ENCODE measurements around the gene IRF5. TPM values are rescaled to one million over a fixed set of nuclear protein-coding genes. Genes with fewer than 3 reads are reported as not detected.

Gene IRF5
- total RNA-seq, 1 experiment from 2014 or later: not detected

GRCh38 chr7:128944487-128945236, 6.9 kb downstream of the IRF5 start:
- CTCF ChIA-PET: no interaction called here
- no peaks in the 10 kb centered on the region for H3K4me1 ChIP-seq (ENCODE audit: insufficient read depth, low read length, poor library complexity, severe bottlenecking)
- no TSS peak for BruUV-seq (replicated peaks)
- intact Hi-C loops (cut with micrococcal nuclease; ENCODE audit: unreplicated experiment): no loop called here
- H3K27ac ChIP-seq (ENCODE audit: low read depth, low read length, poor library complexity, severe bottlenecking): no peak overlapping the region
- DNase-seq (ENCODE audit: low spot score): no peak
- TF ChIP-seq EZH2 (IDR thresholded peaks at IDR 0.05; ENCODE audit: borderline replicate concordance, low read depth, low read length, poor library complexity, severe bottlenecking): no peak
- no peak for TF ChIP-seq CTCF (conservative IDR thresholded peaks at IDR 0.05; ENCODE audit: low read depth, low read length)
- no peaks in the 10 kb centered on the region for H3K36me3 ChIP-seq (ENCODE audit: insufficient read depth, low read length, poor library complexity, severe bottlenecking)
- H3K27me3 ChIP-seq (replicated peaks; ENCODE audit: insufficient read depth, low read depth, low read length, poor library complexity): peaks cover 1% of the 10 kb centered on the region
- POLR2A ChIA-PET (ENCODE audit: low non-redundant PET): no interaction called here
- H3K4me3 ChIP-seq (ENCODE audit: low read depth, low read length, poor library complexity, severe bottlenecking): no peak overlapping the region
- no peaks in the 10 kb centered on the region for H3K9me3 ChIP-seq (ENCODE audit: low read depth, low read length, poor library complexity, severe bottlenecking)

GRCh38 chr7:128945668-128946366, 8.1 kb downstream of the IRF5 start:
- intact Hi-C loops (cut with micrococcal nuclease; ENCODE audit: unreplicated experiment): no loop called here
- ChIA-PET POLR2A (ENCODE audit: low non-redundant PET) (no interaction called here), CTCF (no interaction called here)
- Histone ChIP-seq H3K36me3 (ENCODE audit: insufficient read depth, low read length, poor library complexity, severe bottlenecking) (no peaks in the 10 kb centered on the region), H3K4me1 (ENCODE audit: insufficient read depth, low read length, poor library complexity, severe bottlenecking) (no peaks in the 10 kb centered on the region), H3K4me3 (ENCODE audit: low read depth, low read length, poor library complexity, severe bottlenecking) (no peak overlapping the region), H3K27ac (ENCODE audit: low read depth, low read length, poor library complexity, severe bottlenecking) (no peak overlapping the region), H3K9me3 (ENCODE audit: low read depth, low read length, poor library complexity, severe bottlenecking) (no peaks in the 10 kb centered on the region), H3K27me3 (replicated peaks; ENCODE audit: insufficient read depth, low read depth, low read length, poor library complexity) (no peaks in the 10 kb centered on the region)
- BruUV-seq (replicated peaks): no TSS peak
- no peak for DNase-seq (ENCODE audit: low spot score)
- no peak for TF ChIP-seq EZH2 (IDR thresholded peaks at IDR 0.05; ENCODE audit: borderline replicate concordance, low read depth, low read length, poor library complexity, severe bottlenecking)
- TF ChIP-seq CTCF (conservative IDR thresholded peaks at IDR 0.05; ENCODE audit: low read depth, low read length): no peak

- TF ChIP-seq EZH2 (IDR thresholded peaks at IDR 0.05; ENCODE audit: borderline replicate concordance, low read depth, low read length, poor library complexity, severe bottlenecking) (no peak), CTCF (conservative IDR thresholded peaks at IDR 0.05; ENCODE audit: low read depth, low read length) (peak; percentile 45)
- no peak overlapping the region for H3K4me3 ChIP-seq (ENCODE audit: low read depth, low read length, poor library complexity, severe bottlenecking)
- ChIA-PET POLR2A (ENCODE audit: low non-redundant PET) (interaction anchor here (0.5 to 0.6 kb wide), 2 partner anchors 46 to 453 kb away, joined by 3 to 6 read pairs; no protein-coding TSS in a partner anchor), CTCF (interaction anchor here (0.5 kb wide), 1 partner anchor 155 kb away, joined by 3 read pairs; the partner anchor contains the start of gene CCDC136)
- BruUV-seq (replicated peaks): no TSS peak
- intact Hi-C loops (cut with micrococcal nuclease; ENCODE audit: unreplicated experiment): no loop called here
- H3K9me3 ChIP-seq (ENCODE audit: low read depth, low read length, poor library complexity, severe bottlenecking): no peaks in the 10 kb centered on the region
- no peaks in the 10 kb centered on the region for H3K4me1 ChIP-seq (ENCODE audit: insufficient read depth, low read length, poor library complexity, severe bottlenecking)
- no peak for DNase-seq (ENCODE audit: low spot score)
- H3K27me3 ChIP-seq (replicated peaks; ENCODE audit: insufficient read depth, low read depth, low read length, poor library complexity): no peaks in the 10 kb centered on the region
- no peak overlapping the region for H3K27ac ChIP-seq (ENCODE audit: low read depth, low read length, poor library complexity, severe bottlenecking)
- no peaks in the 10 kb centered on the region for H3K36me3 ChIP-seq (ENCODE audit: insufficient read depth, low read length, poor library complexity, severe bottlenecking)
These were observed 9.5 kb downstream of the IRF5 start for GRCh38 chr7:128946936-128947830.
